T-helper 17 cell (primary cell): ENCODE measurements around the gene EVC2. TPM values are rescaled to one million over a fixed set of nuclear protein-coding genes. Genes with fewer than 3 reads are reported as not detected.

ENCODE experiments used
- ATAC-seq: fragments of 150-1000 bp; cut with Tn5 transposase; 2 replicates; pipeline ENCODE4 v1.10.0; 2021; ENCODE audit warnings: mild to moderate bottlenecking, moderate library complexity
- DNase-seq, 3 donors: peaks; one replicate each; pipeline versions ENCODE4 v3.0.0 to v3.0.0-alpha.2; 2020 to 2021
- H3K9me3 ChIP-seq: one replicate; pipeline ENCODE4 v1.7.0; 2013; ENCODE audit warnings: low read length, mild to moderate bottlenecking; ENCODE audit not compliant: control insufficient read depth, poor library complexity, severe bottlenecking
- H3K27ac Mint-ChIP-seq: one replicate; pipeline ENCODE4 v1.8.0; 2022; ENCODE audit warnings: mild to moderate bottlenecking, moderate library complexity, mixed read lengths
- H3K27me3 Mint-ChIP-seq: one replicate; pipeline ENCODE4 v1.8.0; 2022; ENCODE audit warnings: mixed read lengths
- H3K36me3 Mint-ChIP-seq: one replicate; pipeline ENCODE4 v1.8.0; 2022; ENCODE audit warnings: low read depth, mixed read lengths
- H3K4me1 Mint-ChIP-seq: one replicate; pipeline ENCODE4 v1.8.0; 2022; ENCODE audit warnings: mild to moderate bottlenecking, mixed read lengths
- H3K4me3 Mint-ChIP-seq: one replicate; pipeline ENCODE4 v1.8.0; 2022; ENCODE audit warnings: mild to moderate bottlenecking, moderate library complexity, mixed read lengths
- total RNA-seq, 4 donors: library from RNA in 2 of 4; stranded (reverse) in 2 of 4; gene quantifications; one replicate each; pipeline ENCODE4 v1.2.3 and lab custom pipeline; 2022 to 2026

Gene EVC2
- total RNA-seq, 2 donors from 2014 or later = 3.6 to 6.8 TPM

GRCh38 chr4:5715357-5715756, 7.0 kb upstream of the EVC2 start:
- Mint-ChIP-seq H3K4me3 (no peak overlapping the region), H3K36me3 (peaks cover 3% of the 10 kb centered on the region), H3K27me3 (peaks cover 18% of the 10 kb centered on the region), H3K27ac (no peak overlapping the region), H3K4me1 (peaks cover 4% of the 10 kb centered on the region)
- ATAC-seq (no peak), DNase-seq (no peak)
- H3K9me3 ChIP-seq = no peaks in the 10 kb centered on the region

GRCh38 chr4:5713861-5714260, 5.5 kb upstream of the EVC2 start:
- no peak for ATAC-seq
- DNase-seq = no peak
- Mint-ChIP-seq H3K27me3 (peaks cover 27% of the 10 kb centered on the region), H3K4me3 (no peak overlapping the region), H3K36me3 (peaks cover 3% of the 10 kb centered on the region), H3K27ac (no peak overlapping the region), H3K4me1 (peaks cover 4% of the 10 kb centered on the region)
- H3K9me3 ChIP-seq = no peaks in the 10 kb centered on the region

- ATAC-seq = no peak
- peaks cover 27% of the 10 kb centered on the region for H3K27me3 Mint-ChIP-seq
- H3K4me3 Mint-ChIP-seq = no peak overlapping the region
- H3K27ac Mint-ChIP-seq = no peak overlapping the region
- H3K9me3 ChIP-seq = no peaks in the 10 kb centered on the region
- H3K36me3 Mint-ChIP-seq = peaks cover 3% of the 10 kb centered on the region
- H3K4me1 Mint-ChIP-seq = peaks cover 4% of the 10 kb centered on the region
- DNase-seq = no peak
These were observed 4.6 kb upstream of the EVC2 start for GRCh38 chr4:5712931-5713330.

GRCh38 chr4:5712517-5712916, 4.2 kb upstream of the EVC2 start:
- Mint-ChIP-seq H3K4me3 (peak overlapping the region; percentile 3), H3K27me3 (peaks cover 30% of the 10 kb centered on the region), H3K4me1 (peaks cover 4% of the 10 kb centered on the region), H3K27ac (no peak overlapping the region), H3K36me3 (peaks cover 3% of the 10 kb centered on the region)
- ATAC-seq (peak; percentile 33), DNase-seq (no peak)
- no peaks in the 10 kb centered on the region for H3K9me3 ChIP-seq

DNA sequence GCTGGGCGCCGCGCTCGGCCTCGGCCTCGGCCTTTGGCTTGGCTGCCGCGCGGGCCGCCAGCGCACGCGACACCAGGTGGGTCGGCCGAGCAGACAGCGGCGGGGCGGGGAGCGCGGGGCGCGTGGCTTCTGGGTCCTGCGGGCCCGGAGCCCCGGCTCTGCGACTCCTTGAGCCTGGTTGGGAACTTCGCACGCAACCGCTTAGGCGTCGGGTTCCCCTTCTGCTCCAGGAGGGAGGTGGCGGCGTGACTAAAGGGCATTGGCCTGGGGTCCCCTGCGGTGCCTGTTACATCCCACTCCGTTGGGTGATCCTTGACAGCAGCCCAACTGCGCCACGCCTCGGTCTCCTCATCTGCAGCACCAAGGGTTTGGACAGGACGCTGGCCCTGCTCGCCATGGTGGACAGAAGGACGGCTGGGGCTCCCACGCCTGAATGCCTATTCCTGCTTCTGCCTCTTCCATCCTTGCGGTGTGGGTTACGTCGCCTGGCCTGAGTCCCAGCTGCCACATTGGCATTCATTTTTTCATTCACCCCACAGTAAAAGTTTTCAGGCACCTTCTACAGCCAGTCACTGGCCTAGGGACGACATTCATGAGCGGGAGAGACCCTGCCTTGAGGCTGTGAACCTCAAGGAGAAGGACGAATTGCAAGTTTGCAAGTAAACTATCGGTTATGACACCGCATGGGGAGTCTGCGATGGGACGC, 3.3 kb upstream of the EVC2 start:
- DNase-seq (no peak), ATAC-seq (peak; percentile 20)
- H3K27ac Mint-ChIP-seq = no peak overlapping the region
- peaks cover 3% of the 10 kb centered on the region for H3K36me3 Mint-ChIP-seq
- peaks cover 39% of the 10 kb centered on the region for H3K27me3 Mint-ChIP-seq
- peaks cover 9% of the 10 kb centered on the region for H3K4me1 Mint-ChIP-seq
- peak overlapping the region; percentile 77 for H3K4me3 Mint-ChIP-seq
- H3K9me3 ChIP-seq = no peaks in the 10 kb centered on the region

DNA sequence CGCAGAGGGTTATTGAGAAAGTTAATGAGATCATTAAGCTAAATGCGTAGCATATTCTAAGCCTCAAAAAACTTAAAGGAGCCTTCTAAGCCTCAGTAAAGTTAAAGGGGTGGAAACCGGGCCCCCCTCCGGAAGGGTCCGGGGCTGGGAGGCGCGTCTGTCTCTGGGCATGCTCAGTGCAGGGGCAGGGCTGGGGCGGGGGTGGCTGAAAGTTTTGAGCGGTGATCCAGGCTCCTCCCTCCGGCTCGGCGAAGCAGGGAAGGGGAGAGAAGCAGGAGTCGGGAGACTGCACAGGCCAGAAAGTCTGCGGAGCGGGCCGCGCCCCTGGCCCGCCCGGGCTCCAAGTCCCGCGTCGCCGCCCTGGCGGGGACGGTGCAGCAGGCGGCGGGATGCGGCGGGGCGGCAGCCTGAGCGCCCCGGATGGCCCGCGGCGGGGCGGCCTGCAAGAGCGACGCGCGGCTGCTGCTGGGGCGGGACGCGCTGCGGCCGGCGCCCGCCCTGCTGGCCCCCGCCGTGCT, 2.7 kb upstream of the EVC2 start, which contains the start of gene EVC:
Gene EVC, plus strand, starts transcription at position 241 of the 518 bp plus-strand sequence. Its CDS starts 180 bp downstream, at position 421.
- H3K4me3 Mint-ChIP-seq = peak within 1 kb of the TSS; percentile 96
- H3K4me1 Mint-ChIP-seq = peaks cover 10% of the 10 kb centered on the region
- peaks cover 42% of the 10 kb centered on the region for H3K27me3 Mint-ChIP-seq
- no peaks in the 10 kb centered on the region for H3K9me3 ChIP-seq
- DNase-seq = peak in 1 of 3 donors; percentile 13
- peak within 1 kb of the TSS; percentile 22 for H3K27ac Mint-ChIP-seq
- peaks cover 3% of the 10 kb centered on the region for H3K36me3 Mint-ChIP-seq
- ATAC-seq = peak; percentile 64

GRCh38 chr4:5710065-5710960, 2.0 kb upstream of the EVC2 start:
- peak overlapping the region; percentile 96 for H3K4me3 Mint-ChIP-seq
- H3K4me1 Mint-ChIP-seq = peaks cover 11% of the 10 kb centered on the region
- no peaks in the 10 kb centered on the region for H3K9me3 ChIP-seq
- ATAC-seq (peak; percentile 29), DNase-seq (no peak)
- peaks cover 3% of the 10 kb centered on the region for H3K36me3 Mint-ChIP-seq
- H3K27me3 Mint-ChIP-seq = peaks cover 42% of the 10 kb centered on the region
- peak overlapping the region; percentile 22 for H3K27ac Mint-ChIP-seq

GRCh38 chr4:5709207-5709575, 832 bp upstream of the EVC2 start:
- Mint-ChIP-seq H3K27ac (no peak overlapping the region), H3K27me3 (peaks cover 42% of the 10 kb centered on the region), H3K36me3 (peaks cover 3% of the 10 kb centered on the region), H3K4me3 (no peak overlapping the region), H3K4me1 (peaks cover 11% of the 10 kb centered on the region)
- DNase-seq (no peak), ATAC-seq (no peak)
- H3K9me3 ChIP-seq = no peaks in the 10 kb centered on the region

GRCh38 chr4:5707778-5708448, 446 bp downstream of the EVC2 start:
- Mint-ChIP-seq H3K27ac (no peak overlapping the region), H3K27me3 (peaks cover 42% of the 10 kb centered on the region), H3K36me3 (peaks cover 3% of the 10 kb centered on the region), H3K4me3 (peak overlapping the region; percentile 74), H3K4me1 (peaks cover 11% of the 10 kb centered on the region)
- no peaks in the 10 kb centered on the region for H3K9me3 ChIP-seq
- ATAC-seq (peak; percentile 46), DNase-seq (no peak)

DNA sequence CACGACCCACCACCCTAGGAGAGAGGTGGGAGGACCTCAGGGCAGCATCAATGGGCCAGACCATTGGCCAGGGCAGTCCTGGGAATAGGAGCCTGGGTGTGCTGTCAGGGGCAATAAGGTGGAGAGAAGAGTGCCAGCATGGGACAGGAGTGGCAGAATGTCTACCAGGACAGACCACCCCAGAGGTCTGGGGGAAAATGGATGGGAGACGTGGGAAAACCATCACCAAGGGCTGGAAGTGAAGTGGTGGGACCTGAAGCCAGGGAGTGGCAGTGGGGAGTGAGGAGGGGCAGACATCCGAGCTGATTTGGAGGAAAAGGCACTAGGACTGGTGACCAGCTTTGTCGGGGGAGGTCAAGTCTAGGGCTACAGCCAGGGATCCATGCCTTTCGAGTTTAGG, 993 bp downstream of the EVC2 start:
- Mint-ChIP-seq H3K4me3 (peak overlapping the region; percentile 74), H3K27ac (peak overlapping the region; percentile 3), H3K27me3 (peaks cover 37% of the 10 kb centered on the region)

DNA sequence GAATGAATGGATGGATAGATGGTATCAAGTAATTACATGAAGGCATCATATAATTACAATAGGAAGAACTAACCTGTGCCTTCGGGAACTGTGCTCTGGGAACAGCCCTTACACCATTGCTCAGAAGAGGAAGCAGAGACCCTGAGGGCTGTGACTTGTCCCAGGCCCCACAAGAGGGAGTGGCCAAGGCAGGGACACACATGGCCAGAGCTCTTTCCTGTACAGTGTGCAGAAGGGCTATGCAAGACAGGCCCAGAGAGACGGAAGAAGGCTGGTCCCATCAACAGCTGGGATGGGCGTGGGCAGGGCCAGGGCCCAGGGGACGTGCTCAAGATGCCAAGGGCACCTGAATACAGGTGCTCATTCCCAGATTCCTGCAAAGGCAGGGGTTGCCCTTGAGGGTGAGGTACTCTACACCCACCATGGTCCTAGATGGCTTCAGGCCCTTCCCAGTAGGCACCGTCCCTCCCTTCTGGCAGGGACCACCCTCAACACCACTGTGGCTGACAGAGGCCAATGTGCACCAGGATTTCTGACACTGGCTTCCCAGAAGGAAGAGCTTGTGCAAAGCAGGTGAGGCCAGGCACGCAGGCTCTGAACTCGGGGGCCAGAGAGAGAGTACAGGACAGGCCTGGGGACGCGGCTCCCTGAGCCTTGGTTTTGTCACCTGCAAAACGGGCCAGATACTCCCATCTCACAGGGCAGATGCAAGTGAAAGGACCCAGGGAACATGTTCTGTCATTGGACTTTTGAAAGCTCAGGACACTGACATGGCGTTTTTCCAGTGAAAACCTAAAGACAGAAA, 1.7 kb downstream of the EVC2 start:
- peaks cover 3% of the 10 kb centered on the region for H3K36me3 Mint-ChIP-seq
- ATAC-seq = no peak
- H3K27ac Mint-ChIP-seq = peak overlapping the region; percentile 3
- no peak for DNase-seq
- peaks cover 11% of the 10 kb centered on the region for H3K4me1 Mint-ChIP-seq
- peak overlapping the region; percentile 74 for H3K4me3 Mint-ChIP-seq
- H3K9me3 ChIP-seq = no peaks in the 10 kb centered on the region
- H3K27me3 Mint-ChIP-seq = peaks cover 30% of the 10 kb centered on the region

More for the DNA sequence above, 993 bp downstream of the EVC2 start:
- no peak for DNase-seq
- H3K9me3 ChIP-seq = no peaks in the 10 kb centered on the region
- no peak for ATAC-seq
- Mint-ChIP-seq H3K4me1 (peaks cover 11% of the 10 kb centered on the region), H3K36me3 (peaks cover 3% of the 10 kb centered on the region)

GRCh38 chr4:5705647-5706320, 2.6 kb downstream of the EVC2 start:
- peaks cover 10% of the 10 kb centered on the region for H3K4me1 Mint-ChIP-seq
- peaks cover 28% of the 10 kb centered on the region for H3K27me3 Mint-ChIP-seq
- no peaks in the 10 kb centered on the region for H3K9me3 ChIP-seq
- no peak overlapping the region for H3K4me3 Mint-ChIP-seq
- DNase-seq (no peak), ATAC-seq (no peak)
- no peak overlapping the region for H3K27ac Mint-ChIP-seq
- peaks cover 3% of the 10 kb centered on the region for H3K36me3 Mint-ChIP-seq
